ENCODE results near the gene COA8.

COA8 gene

GRCh38 chr14:103526247-103526913, 36.4 kb upstream of the COA8 start:
- no peak for DNase-seq

- DNase-seq, result no peak
These were observed 35.9 kb upstream of the COA8 start for GRCh38 chr14:103526914-103527248.

GRCh38 chr14:103527408-103528145, 35.2 kb upstream of the COA8 start:
- no peak for DNase-seq

- DNase-seq, result peak; percentile 75
These were observed 34.6 kb upstream of the COA8 start for GRCh38 chr14:103528146-103528586.

GRCh38 chr14:103528587-103529382, 34.0 kb upstream of the COA8 start, which contains the start of gene TRMT61A:
Gene TRMT61A, plus strand, starts transcription at chr14:103529196. Its CDS starts 783 bp downstream, at chr14:103529979.
- DNase-seq, result peak; percentile 91

GRCh38 chr14:103529383-103530365, 33.1 kb upstream of the COA8 start:
- no peak for DNase-seq

- no peak for DNase-seq
These were observed 32.4 kb upstream of the COA8 start for GRCh38 chr14:103530390-103530789.

GRCh38 chr14:103530831-103531230, 31.9 kb upstream of the COA8 start:
- DNase-seq, result no peak

GRCh38 chr14:103531421-103532215, 31.1 kb upstream of the COA8 start:
- DNase-seq, result no peak

- DNase-seq, result no peak
These were observed 30.3 kb upstream of the COA8 start for GRCh38 chr14:103532216-103533136.

- no peak for DNase-seq
These were observed 29.4 kb upstream of the COA8 start for GRCh38 chr14:103533137-103533998.

- DNase-seq, result no peak
These were observed 28.7 kb upstream of the COA8 start for GRCh38 chr14:103533999-103534575.

GRCh38 chr14:103534576-103535061, 28.1 kb upstream of the COA8 start:
- DNase-seq, result no peak

- DNase-seq, result no peak
These were observed 27.5 kb upstream of the COA8 start for GRCh38 chr14:103535081-103535890.

GRCh38 chr14:103535891-103536565, 26.7 kb upstream of the COA8 start:
- no peak for DNase-seq

- DNase-seq, result no peak
These were observed 26.1 kb upstream of the COA8 start for GRCh38 chr14:103536693-103537092.

Data from NCI-H82 (cell line).